ENCODE data around the gene CCDC87. TPM values are rescaled to one million over a fixed set of nuclear protein-coding genes. Genes with fewer than 3 reads are reported as not detected.
A peak's percentile ranks its signal among the peaks of the same experiment; 100 is the strongest.
"Not testable (repeated sequence)": the region's sequence is repeated elsewhere in the genome, so short reads cannot be mapped to it uniquely, and the experiment has no call there.

The CCDC87 gene
- total RNA-seq, 2 experiments from 2014 or later, result 0.12 to 0.24 TPM

DNA sequence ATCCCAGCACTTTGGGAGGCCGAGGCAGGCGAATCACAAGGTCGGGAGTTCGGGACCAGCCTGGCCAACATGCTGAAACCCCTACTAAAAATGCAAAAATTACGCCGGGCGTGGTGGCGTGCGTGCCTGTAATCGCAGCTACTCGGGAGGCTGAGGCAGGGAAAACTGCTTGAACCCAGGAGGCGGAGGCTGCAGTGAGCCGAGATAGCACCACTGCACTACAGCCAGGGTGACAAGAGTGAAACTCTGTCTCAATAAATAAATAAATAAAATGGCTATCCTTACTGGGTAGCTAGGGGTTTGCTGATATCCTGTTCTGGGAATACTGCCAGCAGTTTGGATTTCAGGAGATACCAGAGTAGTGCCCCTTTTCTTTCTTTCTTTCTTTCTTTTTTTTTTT, 21.2 kb upstream of the CCDC87 start:
- no peak for DNase-seq
- Mint-ChIP-seq H3K36me3 (peaks cover 34% of the 10 kb centered on the region), H3K27me3 (no peaks in the 10 kb centered on the region), H3K4me3 (no peak overlapping the region), H3K27ac (no peak overlapping the region), H3K4me1 (ENCODE audit: low read depth) (peaks cover 28% of the 10 kb centered on the region), H3K9me3 (no peaks in the 10 kb centered on the region)
- ChIA-PET CTCF (interaction anchor here (1.3 kb wide), 1 partner anchor 24 kb away, joined by 5 read pairs; the partner anchor contains the start of gene RBM4), POLR2A (interaction anchor here (0.6 kb wide), 1 partner anchor 473 kb away, joined by 3 read pairs; no protein-coding TSS in a partner anchor)
- intact Hi-C loops (cut with micrococcal nuclease), result no loop called here

DNA sequence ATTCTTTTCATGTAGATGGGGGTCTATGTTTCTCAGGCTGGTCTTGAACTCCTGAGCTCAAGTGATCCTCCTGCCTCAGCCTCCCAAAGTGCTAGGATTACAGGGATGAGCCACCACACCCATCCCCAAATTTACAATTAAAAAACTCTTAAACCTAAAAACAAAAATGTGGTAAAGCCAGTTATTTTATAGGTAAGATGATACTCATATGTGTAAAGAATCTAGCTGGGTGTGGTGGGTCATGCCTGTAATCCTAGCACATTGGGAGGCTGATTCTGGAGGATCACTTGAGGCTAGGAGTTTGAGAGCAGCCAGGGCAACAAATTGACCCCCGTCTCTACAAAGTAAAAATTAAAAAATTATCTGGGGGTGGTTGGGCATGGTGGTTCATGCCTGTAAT, 19.6 kb upstream of the CCDC87 start:
- ChIA-PET CTCF (interaction anchor here (1.3 kb wide), 1 partner anchor 66 kb away, joined by 4 read pairs; the partner anchor contains the start of gene RBM4B), POLR2A (no interaction called here)
- no peaks in the 10 kb centered on the region for H3K27me3 Mint-ChIP-seq
- H3K27ac Mint-ChIP-seq, result no peak overlapping the region
- no peak overlapping the region for H3K4me3 Mint-ChIP-seq
- peaks cover 17% of the 10 kb centered on the region for H3K36me3 Mint-ChIP-seq
- no peaks in the 10 kb centered on the region for H3K9me3 Mint-ChIP-seq
- H3K4me1 Mint-ChIP-seq (ENCODE audit: low read depth), result peaks cover 20% of the 10 kb centered on the region
- DNase-seq, result no peak
- intact Hi-C loops (cut with micrococcal nuclease), result no loop called here

DNA sequence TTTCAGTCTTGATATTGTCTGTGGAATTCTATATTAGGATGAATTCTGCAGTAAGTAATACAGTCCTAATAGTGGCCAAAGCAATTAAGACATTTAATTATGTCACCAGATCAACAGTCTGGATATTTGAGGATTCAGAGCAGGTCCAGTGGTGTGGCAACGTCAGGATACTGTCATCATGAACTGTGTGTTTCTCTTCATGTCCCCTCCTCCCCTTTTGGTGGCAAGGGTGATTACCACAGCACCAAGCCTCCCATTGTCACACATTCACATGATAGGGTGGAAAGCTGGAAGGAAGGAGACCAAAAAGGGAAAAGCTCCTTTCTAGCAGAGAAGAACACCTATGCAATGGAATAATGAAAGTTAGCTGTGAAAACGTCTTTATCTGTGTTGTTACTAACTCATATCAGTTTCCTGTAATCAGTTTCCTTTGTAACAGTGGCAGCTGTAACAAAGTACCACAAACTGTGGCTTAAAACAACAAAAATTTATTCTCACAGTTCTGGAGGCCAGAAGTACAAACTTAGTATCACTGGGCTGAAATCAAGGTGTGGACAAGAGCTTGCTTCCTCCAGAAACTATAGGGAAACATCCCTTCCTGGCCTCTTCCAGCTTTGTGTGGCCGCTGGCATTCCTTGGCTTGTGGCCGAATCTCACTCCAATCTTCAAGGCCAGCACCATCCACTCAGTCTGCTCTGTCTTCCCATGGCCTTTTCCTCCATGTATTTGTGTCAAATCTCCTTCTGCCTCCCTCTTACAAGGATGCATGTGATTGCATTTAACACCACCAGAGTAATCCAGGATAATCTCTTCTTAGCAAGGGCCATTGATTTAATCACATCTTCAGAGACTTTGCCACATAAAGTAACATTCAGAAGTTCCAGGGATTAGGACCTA, 17.1 kb upstream of the CCDC87 start:
- Mint-ChIP-seq H3K4me1 (ENCODE audit: low read depth) (peaks cover 9% of the 10 kb centered on the region), H3K27ac (peak overlapping the region; percentile 72), H3K4me3 (no peak overlapping the region), H3K27me3 (no peaks in the 10 kb centered on the region), H3K9me3 (no peaks in the 10 kb centered on the region), H3K36me3 (peaks cover 4% of the 10 kb centered on the region)
- no peak for DNase-seq
- POLR2A ChIA-PET, result interaction anchor here (1.7 kb wide), 1 partner anchor 29 kb away, joined by 4 read pairs; the partner anchor contains the start of gene RBM4
- intact Hi-C loops (cut with micrococcal nuclease), result no loop called here
- CTCF ChIA-PET, result interaction anchor here (0.9 kb wide), 1 partner anchor 30 kb away, joined by 3 read pairs; no protein-coding TSS in a partner anchor

DNA sequence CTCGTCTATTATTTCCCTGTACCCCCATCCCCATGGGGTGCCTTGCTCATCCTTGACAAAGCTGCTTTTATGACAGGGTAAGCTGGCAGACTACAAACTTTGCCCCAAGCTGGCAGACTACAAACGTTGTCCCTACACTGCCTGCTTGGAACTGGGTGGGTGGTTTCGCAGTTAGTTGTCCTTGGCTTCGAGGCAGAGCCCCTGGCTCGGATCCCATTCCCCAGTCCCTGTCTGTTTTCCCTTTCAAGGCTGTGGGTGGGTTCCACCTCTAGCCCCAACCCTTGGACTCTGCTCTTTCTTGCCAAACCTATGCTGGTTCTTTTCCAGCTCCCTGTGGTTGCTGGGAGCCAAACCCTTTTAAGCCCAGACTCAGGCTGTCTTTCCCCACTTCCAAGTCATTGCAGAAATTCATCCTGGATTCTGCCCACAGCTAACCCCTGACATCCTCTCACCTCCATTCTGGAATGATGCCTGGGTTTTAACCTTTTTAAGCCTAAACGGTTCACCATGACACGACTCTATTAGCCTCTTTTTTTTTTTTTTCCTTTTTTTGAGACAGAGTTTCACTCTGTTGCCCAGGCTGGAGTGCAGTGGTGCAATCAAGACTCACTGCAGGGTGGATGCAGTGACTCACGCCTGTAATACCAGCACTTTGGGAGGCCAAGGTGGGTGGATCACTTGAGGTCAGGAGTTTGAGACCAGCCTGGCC, 14.4 kb upstream of the CCDC87 start:
- no peak overlapping the region for H3K27ac Mint-ChIP-seq
- H3K27me3 Mint-ChIP-seq, result no peaks in the 10 kb centered on the region
- H3K9me3 Mint-ChIP-seq, result no peaks in the 10 kb centered on the region
- intact Hi-C loops (cut with micrococcal nuclease), result no loop called here
- no peak overlapping the region for H3K4me3 Mint-ChIP-seq
- POLR2A ChIA-PET, result interaction anchor here (1.7 kb wide), 1 partner anchor 9 kb away, joined by 4 read pairs; the partner anchor contains the start of gene RBM14
- peaks cover 9% of the 10 kb centered on the region for H3K4me1 Mint-ChIP-seq (ENCODE audit: low read depth)
- H3K36me3 Mint-ChIP-seq, result peaks cover 5% of the 10 kb centered on the region
- DNase-seq, result no peak
- CTCF ChIA-PET, result interaction anchor here (0.8 kb wide), 1 partner anchor 71 kb away, joined by 5 read pairs; the partner anchor contains the start of gene RBM4B

DNA sequence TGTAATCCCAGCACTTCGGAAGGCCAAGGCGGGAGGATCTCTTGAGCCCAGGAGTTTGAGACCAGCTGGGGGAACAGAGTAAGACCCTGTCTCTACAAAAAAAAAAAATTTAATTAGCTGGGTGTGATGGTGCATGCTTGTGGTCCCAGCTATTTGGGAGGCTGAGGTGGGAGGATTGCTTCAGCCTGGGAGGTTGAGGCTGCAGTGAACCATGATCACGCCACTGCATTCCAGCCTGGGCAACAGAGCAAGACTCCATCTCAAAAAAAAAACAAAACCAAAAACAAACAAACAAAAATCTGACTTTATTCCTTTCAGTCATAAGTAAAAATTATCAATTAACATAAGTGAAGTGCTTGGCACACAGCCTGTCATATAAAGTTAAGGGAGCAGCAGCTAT, 13.7 kb upstream of the CCDC87 start:
- DNase-seq; H3K4me1 Mint-ChIP-seq (ENCODE audit: low read depth); H3K27ac Mint-ChIP-seq; H3K36me3 Mint-ChIP-seq; H3K4me3 Mint-ChIP-seq; H3K27me3 Mint-ChIP-seq; H3K9me3 Mint-ChIP-seq; intact Hi-C loops (cut with micrococcal nuclease): not testable (repeated sequence)
- CTCF ChIA-PET, result interaction anchor here (0.8 kb wide), 1 partner anchor 71 kb away, joined by 5 read pairs; the partner anchor contains the start of gene RBM4B
- POLR2A ChIA-PET, result interaction anchor here (0.7 to 1.7 kb wide), 2 partner anchors 10 kb away, joined by 3 to 4 read pairs; partner anchors contain the start of gene RBM14

DNA sequence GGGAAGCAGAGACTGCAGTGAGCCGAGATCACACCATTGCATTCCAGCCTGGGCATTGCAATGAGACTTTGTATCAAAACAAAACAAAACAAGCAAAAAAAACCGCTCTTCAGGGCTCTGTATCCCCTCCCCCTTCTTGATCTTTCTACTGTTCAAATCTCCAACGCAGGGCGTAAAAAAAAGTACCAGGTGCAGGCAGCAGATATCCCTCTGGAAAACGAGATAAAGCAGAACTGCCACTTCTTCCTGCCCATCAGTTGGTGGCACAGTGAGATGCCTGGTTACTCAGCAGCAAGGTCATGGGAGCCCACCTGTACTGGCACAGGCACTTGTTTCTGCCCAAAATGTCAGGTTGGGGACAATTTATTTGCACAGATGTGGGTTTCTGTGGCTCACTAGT, 11.3 kb upstream of the CCDC87 start:
- Mint-ChIP-seq H3K4me1 (ENCODE audit: low read depth) (no peaks in the 10 kb centered on the region), H3K36me3 (peaks cover 11% of the 10 kb centered on the region), H3K27me3 (no peaks in the 10 kb centered on the region), H3K27ac (no peak overlapping the region), H3K4me3 (no peak overlapping the region), H3K9me3 (no peaks in the 10 kb centered on the region)
- intact Hi-C loops (cut with micrococcal nuclease), result no loop called here
- no peak for DNase-seq
- POLR2A ChIA-PET, result no interaction called here
- CTCF ChIA-PET, result no interaction called here

DNA sequence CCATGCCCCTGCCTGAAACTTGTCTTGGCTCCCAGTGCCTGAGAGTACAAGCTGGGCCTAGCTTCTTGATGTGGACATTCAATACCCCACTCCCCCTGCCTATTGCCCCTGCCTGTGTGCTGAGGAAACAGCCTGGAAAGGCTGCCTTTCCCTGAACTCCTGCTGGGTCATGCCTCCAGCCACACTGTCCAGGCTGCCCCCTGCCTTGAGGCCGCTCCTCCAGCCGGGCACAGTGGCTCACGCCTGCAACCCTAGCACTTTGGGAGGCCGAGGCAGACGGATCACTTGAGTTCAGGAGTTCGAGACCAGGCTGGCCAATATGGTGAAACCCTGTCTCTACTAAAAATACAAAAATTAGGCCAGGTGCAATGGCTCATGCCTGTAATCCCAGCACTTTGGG, 10.2 kb upstream of the CCDC87 start:
- Mint-ChIP-seq H3K27ac (no peak overlapping the region), H3K27me3 (no peaks in the 10 kb centered on the region), H3K36me3 (peaks cover 11% of the 10 kb centered on the region), H3K4me1 (ENCODE audit: low read depth) (no peaks in the 10 kb centered on the region), H3K9me3 (no peaks in the 10 kb centered on the region), H3K4me3 (no peak overlapping the region)
- POLR2A ChIA-PET, result no interaction called here
- intact Hi-C loops (cut with micrococcal nuclease), result no loop called here
- DNase-seq, result no peak
- CTCF ChIA-PET, result interaction anchor here (1.0 kb wide), 1 partner anchor 11 kb away, joined by 3 read pairs; no protein-coding TSS in a partner anchor

DNA sequence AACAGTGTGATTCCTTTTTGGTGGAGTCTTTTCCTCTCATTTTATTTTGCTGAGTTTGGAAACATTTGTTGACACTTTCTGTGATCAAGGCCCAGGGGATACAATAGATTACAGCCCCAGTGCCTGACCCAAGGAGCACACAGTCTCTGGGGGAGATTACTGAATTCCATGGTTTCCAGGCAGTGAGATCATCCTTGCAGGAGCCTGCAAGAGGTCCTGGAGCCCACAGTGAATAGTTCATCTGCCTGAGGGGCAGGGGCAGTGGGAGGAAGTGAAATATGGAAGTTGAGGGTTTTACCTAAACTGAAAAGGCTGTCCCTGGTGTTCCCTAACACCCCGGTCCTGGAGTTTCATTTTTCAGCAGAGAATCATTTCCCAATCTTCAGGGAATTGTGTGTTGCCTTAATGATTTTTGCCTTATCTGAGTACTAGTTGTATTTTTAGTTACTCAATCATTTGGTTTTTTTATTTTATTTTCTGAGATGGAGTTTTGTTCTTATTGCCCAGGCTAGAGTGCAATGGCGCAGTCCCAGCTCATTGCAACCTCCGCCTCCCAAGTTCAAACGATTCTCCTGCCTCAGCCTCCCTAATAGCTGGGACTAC, 7.9 kb upstream of the CCDC87 start:
- Mint-ChIP-seq H3K4me3 (no peak overlapping the region), H3K36me3 (peaks cover 9% of the 10 kb centered on the region), H3K4me1 (ENCODE audit: low read depth) (peaks cover 3% of the 10 kb centered on the region), H3K27me3 (no peaks in the 10 kb centered on the region), H3K27ac (no peak overlapping the region), H3K9me3 (no peaks in the 10 kb centered on the region)
- DNase-seq, result no peak
- ChIA-PET POLR2A (interaction anchor here (1.1 kb wide), 1 partner anchor 16 kb away, joined by 3 read pairs; the partner anchor contains the start of gene RBM14), CTCF (no interaction called here)
- intact Hi-C loops (cut with micrococcal nuclease), result no loop called here

DNA sequence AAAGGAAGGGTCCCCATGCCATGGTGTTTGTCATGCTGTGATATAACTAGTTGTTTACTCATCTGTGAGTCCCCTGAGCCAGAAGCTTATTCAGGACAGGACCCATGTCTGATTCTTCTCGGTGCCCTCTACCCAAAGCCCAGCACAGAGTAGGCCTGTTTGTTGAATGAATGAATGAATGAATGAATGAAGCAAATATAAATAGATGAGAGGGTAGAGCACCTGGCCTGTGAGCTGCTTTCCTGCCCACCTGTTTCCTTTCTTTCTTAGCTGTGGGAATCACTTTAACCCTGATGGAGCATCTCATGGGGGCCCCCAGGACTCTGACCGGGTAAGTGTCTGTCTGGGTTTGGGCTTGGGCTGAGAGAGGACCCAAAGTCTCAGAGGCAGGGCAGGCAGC, 7.4 kb upstream of the CCDC87 start:
- POLR2A ChIA-PET, result interaction anchor here (0.6 to 1.1 kb wide), 2 partner anchors 16 to 63 kb away, joined by 3 read pairs; partner anchors contain the start of gene RBM14
- no peak for DNase-seq
- Mint-ChIP-seq H3K27ac (no peak overlapping the region), H3K27me3 (no peaks in the 10 kb centered on the region), H3K4me1 (ENCODE audit: low read depth) (peaks cover 8% of the 10 kb centered on the region), H3K4me3 (no peak overlapping the region), H3K36me3 (peaks cover 9% of the 10 kb centered on the region), H3K9me3 (no peaks in the 10 kb centered on the region)
- CTCF ChIA-PET, result no interaction called here
- intact Hi-C loops (cut with micrococcal nuclease), result no loop called here

DNA sequence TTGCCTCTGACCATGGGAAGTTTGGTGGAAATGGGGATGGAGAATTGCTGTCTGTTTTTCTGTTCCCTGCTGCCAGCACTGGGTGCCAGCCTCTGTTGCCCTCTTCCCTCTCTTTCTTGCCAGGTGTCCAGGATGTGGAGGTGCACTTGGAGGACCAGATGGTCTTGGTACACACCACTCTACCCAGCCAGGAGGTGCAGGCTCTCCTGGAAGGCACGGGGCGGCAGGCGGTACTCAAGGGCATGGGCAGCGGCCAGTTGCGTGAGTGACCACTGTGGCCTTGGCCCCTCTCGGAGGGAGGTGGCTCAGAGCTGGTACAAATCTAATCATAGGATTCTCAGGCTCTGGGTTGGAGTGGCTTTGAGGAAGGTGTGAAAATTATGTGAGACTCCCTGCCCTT, 6.1 kb upstream of the CCDC87 start:
- no peak overlapping the region for H3K4me3 Mint-ChIP-seq
- no peaks in the 10 kb centered on the region for H3K9me3 Mint-ChIP-seq
- no peak overlapping the region for H3K27ac Mint-ChIP-seq
- peaks cover 7% of the 10 kb centered on the region for H3K36me3 Mint-ChIP-seq
- intact Hi-C loops (cut with micrococcal nuclease), result no loop called here
- ChIA-PET POLR2A (no interaction called here), CTCF (no interaction called here)
- H3K27me3 Mint-ChIP-seq, result no peaks in the 10 kb centered on the region
- peaks cover 15% of the 10 kb centered on the region for H3K4me1 Mint-ChIP-seq (ENCODE audit: low read depth)
- DNase-seq, result no peak

DNA sequence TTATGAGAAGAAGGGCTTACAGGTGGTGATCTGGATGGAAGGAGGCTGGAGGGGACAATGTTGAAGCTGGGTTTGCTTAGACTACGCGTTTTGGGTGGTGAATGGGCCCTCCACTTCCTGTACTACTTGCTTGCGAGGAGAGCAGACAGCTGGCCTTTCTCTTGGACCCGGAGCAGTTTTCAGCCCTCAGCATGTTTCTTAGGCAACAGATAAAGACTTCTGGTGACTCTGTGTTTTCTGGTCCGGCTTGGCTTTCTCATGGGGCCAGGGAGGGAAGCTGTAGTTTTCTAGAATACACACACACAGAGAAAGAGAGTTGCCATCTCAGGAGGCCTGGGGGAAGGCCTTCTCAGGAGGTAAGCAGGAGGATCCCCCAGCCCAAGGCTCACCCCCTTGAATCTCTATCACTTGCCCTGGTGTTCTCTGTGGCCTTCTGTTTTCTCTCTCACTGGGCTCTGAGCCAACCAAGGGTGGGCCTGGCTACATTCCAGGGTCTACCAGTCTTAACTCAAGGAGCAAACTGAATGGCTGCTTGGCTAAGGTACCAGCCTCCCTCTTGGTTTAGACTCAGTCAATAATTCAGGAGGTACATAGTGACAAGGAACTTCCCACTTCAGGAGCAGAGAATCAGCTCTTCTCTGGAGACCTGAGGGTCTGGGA, 2.5 kb upstream of the CCDC87 start:
- Mint-ChIP-seq H3K4me3 (peak overlapping the region; percentile 2), H3K4me1 (ENCODE audit: low read depth) (peaks cover 30% of the 10 kb centered on the region), H3K36me3 (peaks cover 4% of the 10 kb centered on the region), H3K27me3 (no peaks in the 10 kb centered on the region), H3K9me3 (no peaks in the 10 kb centered on the region), H3K27ac (peak overlapping the region; percentile 39)
- DNase-seq, result peak; percentile 32
- CTCF ChIA-PET, result interaction anchor here (1.4 to 2.6 kb wide), 3 partner anchors 18 to 206 kb away, joined by 3 to 14 read pairs (median 6); partner anchors contain the start of gene RBM4B
- intact Hi-C loops (cut with micrococcal nuclease), result no loop called here
- POLR2A ChIA-PET, result interaction anchor here (1.2 to 1.5 kb wide), 3 partner anchors 10 to 246 kb away, joined by 3 to 4 read pairs (median 3); partner anchors contain the start of gene RBM4B

Measured in activated CD4-positive, alpha-beta memory T cell treated with anti-CD3 and anti-CD28 coated beads for 36 hours (primary cell).